ENCODE measurements around the gene ACSL1. TPM values are rescaled to one million over a fixed set of nuclear protein-coding genes. Genes with fewer than 3 reads are reported as not detected.
"Not testable (repeated sequence)": the region's sequence is repeated elsewhere in the genome, so short reads cannot be mapped to it uniquely, and the experiment has no call there.

Gene ACSL1
- total RNA-seq, 1 experiment from 2014 or later: 20.0 TPM

DNA sequence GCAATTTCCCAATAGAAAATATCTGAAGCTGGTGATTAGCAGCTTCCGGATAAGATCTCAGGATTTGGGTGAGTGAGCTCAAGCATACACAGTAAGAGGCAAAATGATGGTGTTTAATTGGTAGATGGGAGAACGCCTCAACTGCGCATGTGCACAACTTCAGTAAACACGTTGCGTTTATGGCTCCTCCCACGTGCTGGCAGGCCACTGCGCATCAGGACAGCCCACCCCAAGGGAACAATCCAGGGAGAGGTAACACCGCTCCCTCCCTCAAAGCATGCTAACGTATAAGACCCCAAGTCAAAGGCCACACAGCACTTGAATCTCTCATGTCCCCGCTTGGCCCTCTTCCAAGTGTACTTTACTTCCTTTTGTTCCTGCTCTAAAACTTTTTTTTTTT is 81.5 kb downstream of the ACSL1 start:
- Histone ChIP-seq H3K4me1 (ENCODE audit: insufficient read depth, low read length) (peaks cover 20% of the 10 kb centered on the region), H3K9me3 (ENCODE audit: low read length) (no peaks in the 10 kb centered on the region), H3K27me3 (ENCODE audit: low read length) (no peaks in the 10 kb centered on the region), H3K4me2 (ENCODE audit: low read length) (no peak overlapping the region), H3K36me3 (ENCODE audit: low read depth, low read length) (no peaks in the 10 kb centered on the region), H3K27ac (ENCODE audit: low read length) (no peak overlapping the region), H4K20me1 (ENCODE audit: low read length) (no peaks in the 10 kb centered on the region), H3K9me2 (replicated peaks; ENCODE audit: low read length) (no peaks in the 10 kb centered on the region), H3F3A (ENCODE audit: low read length, unreplicated experiment) (no peaks in the 10 kb centered on the region), H3K9ac (ENCODE audit: low read length) (no peak overlapping the region), H2AFZ (ENCODE audit: low read length) (no peak overlapping the region), H3K4me3 (ENCODE audit: low read length) (no peak overlapping the region), H3K79me2 (ENCODE audit: low read length) (no peaks in the 10 kb centered on the region)
- no TSS peak for BruUV-seq (replicated peaks)
- intact Hi-C loops (cut with micrococcal nuclease): no loop called here
- ChIA-PET CTCF (no interaction called here), POLR2A (ENCODE audit: unreplicated experiment) (no interaction called here)
- DNase-seq (no peak), ATAC-seq (no peak)
- TF ChIP-seq EZH2 (IDR thresholded peaks at IDR 0.05; ENCODE audit: low read length, unreplicated experiment): no peak
- TF ChIP-seq, protein P1, sequence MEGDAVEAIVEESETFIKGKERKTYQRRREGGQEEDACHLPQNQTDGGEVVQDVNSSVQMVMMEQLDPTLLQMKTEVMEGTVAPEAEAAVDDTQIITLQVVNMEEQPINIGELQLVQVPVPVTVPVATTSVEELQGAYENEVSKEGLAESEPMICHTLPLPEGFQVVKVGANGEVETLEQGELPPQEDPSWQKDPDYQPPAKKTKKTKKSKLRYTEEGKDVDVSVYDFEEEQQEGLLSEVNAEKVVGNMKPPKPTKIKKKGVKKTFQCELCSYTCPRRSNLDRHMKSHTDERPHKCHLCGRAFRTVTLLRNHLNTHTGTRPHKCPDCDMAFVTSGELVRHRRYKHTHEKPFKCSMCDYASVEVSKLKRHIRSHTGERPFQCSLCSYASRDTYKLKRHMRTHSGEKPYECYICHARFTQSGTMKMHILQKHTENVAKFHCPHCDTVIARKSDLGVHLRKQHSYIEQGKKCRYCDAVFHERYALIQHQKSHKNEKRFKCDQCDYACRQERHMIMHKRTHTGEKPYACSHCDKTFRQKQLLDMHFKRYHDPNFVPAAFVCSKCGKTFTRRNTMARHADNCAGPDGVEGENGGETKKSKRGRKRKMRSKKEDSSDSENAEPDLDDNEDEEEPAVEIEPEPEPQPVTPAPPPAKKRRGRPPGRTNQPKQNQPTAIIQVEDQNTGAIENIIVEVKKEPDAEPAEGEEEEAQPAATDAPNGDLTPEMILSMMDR (conservative IDR thresholded peaks at IDR 0.05; ENCODE audit: low read depth, low read length): no peak
- no peak for TF ChIP-seq EZH2phosphoT487 (IDR thresholded peaks at IDR 0.05; ENCODE audit: borderline replicate concordance, low read length)

DNA sequence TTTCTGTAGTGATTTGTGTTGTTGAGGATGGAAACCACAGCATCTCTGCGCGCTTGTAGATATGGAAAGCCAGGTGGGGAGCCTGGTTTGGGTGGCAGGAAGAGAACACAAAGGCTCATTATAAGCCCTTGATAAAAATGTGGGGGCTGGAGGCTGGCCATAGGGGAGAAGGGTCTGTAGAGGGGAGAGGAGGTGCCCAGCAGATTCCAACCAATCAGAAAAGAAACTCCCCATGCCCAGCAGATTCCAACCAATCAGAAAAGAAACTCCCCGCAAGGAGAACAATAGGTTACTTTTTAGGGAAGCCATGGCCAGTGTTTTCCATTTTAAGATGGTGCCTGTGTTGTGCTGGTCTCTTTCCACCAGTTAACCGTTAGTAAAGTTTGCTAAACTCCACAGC is 82.1 kb downstream of the ACSL1 start:
- no peaks in the 10 kb centered on the region for H3K79me2 ChIP-seq (ENCODE audit: low read length)
- H3F3A ChIP-seq (ENCODE audit: low read length, unreplicated experiment): no peaks in the 10 kb centered on the region
- ATAC-seq (no peak), DNase-seq (no peak)
- ChIA-PET POLR2A (ENCODE audit: unreplicated experiment) (no interaction called here), CTCF (no interaction called here)
- H3K27ac ChIP-seq (ENCODE audit: low read length): no peak overlapping the region
- H2AFZ ChIP-seq (ENCODE audit: low read length): no peak overlapping the region
- TF ChIP-seq EZH2 (IDR thresholded peaks at IDR 0.05; ENCODE audit: low read length, unreplicated experiment): no peak
- TF ChIP-seq, protein P1 (conservative IDR thresholded peaks at IDR 0.05; ENCODE audit: low read depth, low read length): no peak
- no peak for TF ChIP-seq EZH2phosphoT487 (IDR thresholded peaks at IDR 0.05; ENCODE audit: borderline replicate concordance, low read length)
- H3K9ac ChIP-seq (ENCODE audit: low read length): no peak overlapping the region
- no peaks in the 10 kb centered on the region for H3K9me2 ChIP-seq (replicated peaks; ENCODE audit: low read length)
- BruUV-seq (replicated peaks): no TSS peak
- no peaks in the 10 kb centered on the region for H3K36me3 ChIP-seq (ENCODE audit: low read depth, low read length)
- H3K4me1 ChIP-seq (ENCODE audit: insufficient read depth, low read length): peaks cover 20% of the 10 kb centered on the region
- H3K4me2 ChIP-seq (ENCODE audit: low read length): no peak overlapping the region
- no peak overlapping the region for H3K4me3 ChIP-seq (ENCODE audit: low read length)
- no peaks in the 10 kb centered on the region for H3K27me3 ChIP-seq (ENCODE audit: low read length)
- H4K20me1 ChIP-seq (ENCODE audit: low read length): no peaks in the 10 kb centered on the region
- no peaks in the 10 kb centered on the region for H3K9me3 ChIP-seq (ENCODE audit: low read length)
- intact Hi-C loops (cut with micrococcal nuclease): no loop called here

DNA sequence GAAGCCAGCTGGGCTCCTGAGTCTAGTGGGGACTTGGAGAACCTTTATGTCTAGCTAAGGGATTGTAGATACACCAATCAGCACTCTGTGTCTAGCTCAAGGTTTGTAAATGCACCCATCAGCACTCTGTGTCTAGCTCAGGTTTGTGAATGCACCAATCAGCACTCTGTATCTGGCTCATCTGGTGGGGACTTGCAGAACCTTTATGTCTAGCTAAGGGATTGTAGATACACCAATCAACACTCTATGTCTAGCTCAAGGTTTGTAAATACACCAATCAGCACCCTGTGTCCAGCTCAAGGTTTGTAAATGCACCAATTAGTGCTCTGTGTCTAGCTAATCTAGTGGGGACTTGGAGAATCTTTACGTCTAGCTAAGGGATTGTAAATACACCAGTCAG is 84.1 kb downstream of the ACSL1 start:
- DNase-seq; H3K9me2 ChIP-seq (replicated peaks; ENCODE audit: low read length); H4K20me1 ChIP-seq (ENCODE audit: low read length); H3K4me2 ChIP-seq (ENCODE audit: low read length); H3K36me3 ChIP-seq (ENCODE audit: low read depth, low read length); H3K9ac ChIP-seq (ENCODE audit: low read length); H3F3A ChIP-seq (ENCODE audit: low read length, unreplicated experiment); BruUV-seq (replicated peaks); H3K27me3 ChIP-seq (ENCODE audit: low read length); POLR2A ChIA-PET (ENCODE audit: unreplicated experiment); ATAC-seq; intact Hi-C loops (cut with micrococcal nuclease); H2AFZ ChIP-seq (ENCODE audit: low read length); H3K9me3 ChIP-seq (ENCODE audit: low read length); H3K79me2 ChIP-seq (ENCODE audit: low read length); H3K4me3 ChIP-seq (ENCODE audit: low read length); H3K4me1 ChIP-seq (ENCODE audit: insufficient read depth, low read length); CTCF ChIA-PET; H3K27ac ChIP-seq (ENCODE audit: low read length): not testable (repeated sequence)
